Hematopoietic multipotent progenitor cell treated with erythropoietin and hydrocortisone succinate and interleukin-3 and kit ligand, for 15 days (in vitro differentiated cells): ENCODE data around the gene RBP2.
"Not testable (repeated sequence)": the region's sequence is repeated elsewhere in the genome, so short reads cannot be mapped to it uniquely, and the experiment has no call there.

ENCODE experiments used
- DNase-seq: peaks from one replicate; pipeline ENCODE4 v3.0.0-alpha.2; 2015; ENCODE audit warnings: low spot score

Gene RBP2

GRCh38 chr3:139443186-139443585 lies 33.1 kb downstream of the RBP2 start:
- no peak for DNase-seq

DNA sequence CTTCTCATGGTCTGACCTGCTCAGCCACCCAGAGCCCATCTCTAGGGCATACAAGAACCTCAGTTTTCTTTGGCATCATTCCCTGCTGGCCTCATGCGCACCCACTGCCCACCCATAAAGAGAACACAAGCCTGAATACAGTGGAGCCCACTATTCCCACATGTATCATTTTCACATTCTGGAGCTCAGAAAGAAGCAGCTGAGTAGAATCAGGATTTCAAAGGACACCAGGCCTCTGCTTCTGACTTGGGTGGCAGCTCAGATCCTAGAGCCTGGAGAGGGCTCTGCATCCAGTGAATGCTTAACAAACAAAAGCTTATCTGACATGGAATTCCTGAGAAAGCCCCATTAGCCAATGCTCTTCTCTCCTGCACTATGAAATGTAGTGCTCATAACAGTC lies 34.7 kb downstream of the RBP2 start:
- no peak for DNase-seq

GRCh38 chr3:139440639-139441556 lies 35.4 kb downstream of the RBP2 start:
- DNase-seq = no peak

GRCh38 chr3:139439278-139439677 lies 37.0 kb downstream of the RBP2 start:
- DNase-seq = no peak

DNA sequence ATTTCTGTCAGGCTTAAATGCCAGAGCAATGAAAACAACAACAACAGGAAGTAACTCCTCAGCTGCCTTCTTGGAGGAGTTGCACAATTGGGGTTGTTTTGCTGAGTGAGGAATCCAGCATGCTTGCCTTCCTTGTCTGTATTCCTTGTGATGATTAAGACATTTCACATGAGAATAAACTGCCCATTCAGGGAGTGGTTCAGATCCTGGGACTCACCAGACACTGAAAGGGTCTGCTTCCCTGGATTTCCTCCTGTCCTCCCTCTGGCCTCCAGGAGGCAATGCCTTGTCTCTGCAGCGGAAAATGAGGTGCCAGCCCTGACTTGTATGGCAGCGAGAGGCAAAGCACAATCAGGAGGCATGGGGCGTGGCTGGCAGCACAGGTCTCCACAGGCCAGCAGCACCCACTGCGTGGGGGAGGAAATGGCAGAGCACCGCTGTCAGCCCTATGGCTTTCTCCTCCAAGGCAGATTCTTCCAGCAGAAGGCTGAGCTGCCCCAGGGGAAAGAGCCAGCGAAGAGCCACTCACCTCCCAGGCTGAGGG lies 41.5 kb downstream of the RBP2 start:
- DNase-seq = no peak

- DNase-seq = no peak
These were observed 42.1 kb downstream of the RBP2 start for GRCh38 chr3:139434228-139434627.

- no peak for DNase-seq
These were observed 43.2 kb downstream of the RBP2 start for GRCh38 chr3:139433089-139433488.

GRCh38 chr3:139430493-139430892 lies 45.8 kb downstream of the RBP2 start:
- DNase-seq = no peak

DNA sequence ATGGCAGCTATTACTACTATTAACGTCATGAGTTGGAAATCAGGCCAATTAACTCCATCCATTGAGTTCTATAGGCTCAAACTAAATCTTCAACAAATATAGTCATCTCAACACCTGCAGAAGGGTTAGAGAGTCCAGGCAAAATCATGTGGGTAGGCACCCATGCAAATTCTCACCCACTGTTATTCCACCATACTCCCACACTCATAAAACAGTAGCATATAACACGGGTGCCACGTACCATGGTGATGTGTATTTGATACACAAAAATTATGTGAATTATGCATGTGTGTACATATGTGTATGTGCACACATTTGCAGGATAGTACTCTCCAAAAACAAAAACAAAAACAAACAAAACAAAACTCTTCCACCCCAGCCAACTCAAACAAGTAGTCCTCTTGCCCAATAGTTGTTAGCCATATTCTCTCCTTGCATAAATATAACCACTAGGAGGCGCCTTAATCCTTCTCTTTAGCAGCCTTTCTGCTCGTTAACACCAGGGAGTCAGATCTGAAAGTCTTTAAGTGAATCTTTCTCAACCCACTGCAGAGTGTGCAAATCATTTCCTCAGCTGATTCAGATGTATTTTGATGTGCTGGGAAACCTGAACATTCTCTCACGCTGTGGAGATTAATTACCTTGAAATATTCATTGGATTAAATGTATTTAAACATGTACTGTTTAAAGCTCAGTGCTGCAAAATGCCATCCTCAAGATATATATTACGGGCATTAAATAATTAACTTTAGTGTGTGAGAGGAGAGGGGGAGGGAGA lies 48.8 kb downstream of the RBP2 start:
- DNase-seq = peak; percentile 73

GRCh38 chr3:139425745-139426400 lies 50.4 kb downstream of the RBP2 start:
- DNase-seq = no peak

- no peak for DNase-seq
These were observed 53.1 kb downstream of the RBP2 start for GRCh38 chr3:139423232-139423631.

DNA sequence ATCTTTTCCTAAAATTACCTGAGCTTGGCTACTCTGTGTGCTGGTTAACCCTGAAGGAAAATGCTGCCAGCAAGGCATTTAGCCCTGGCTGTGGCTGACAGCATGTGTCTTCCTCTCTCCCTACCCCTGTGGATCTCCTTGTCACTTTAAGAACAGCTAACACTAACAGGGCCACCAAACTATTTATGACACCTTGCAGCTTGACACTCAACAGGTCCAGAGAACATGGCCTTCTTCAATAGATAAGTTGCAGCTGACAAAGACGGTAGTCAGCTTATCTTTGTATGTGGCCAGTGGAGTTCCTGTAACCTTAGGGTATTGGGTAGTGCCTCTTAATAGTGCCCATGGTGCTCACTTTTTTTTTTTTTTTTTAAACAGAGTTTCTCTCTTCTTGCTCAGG lies 54.9 kb downstream of the RBP2 start:
- DNase-seq = no peak

DNA sequence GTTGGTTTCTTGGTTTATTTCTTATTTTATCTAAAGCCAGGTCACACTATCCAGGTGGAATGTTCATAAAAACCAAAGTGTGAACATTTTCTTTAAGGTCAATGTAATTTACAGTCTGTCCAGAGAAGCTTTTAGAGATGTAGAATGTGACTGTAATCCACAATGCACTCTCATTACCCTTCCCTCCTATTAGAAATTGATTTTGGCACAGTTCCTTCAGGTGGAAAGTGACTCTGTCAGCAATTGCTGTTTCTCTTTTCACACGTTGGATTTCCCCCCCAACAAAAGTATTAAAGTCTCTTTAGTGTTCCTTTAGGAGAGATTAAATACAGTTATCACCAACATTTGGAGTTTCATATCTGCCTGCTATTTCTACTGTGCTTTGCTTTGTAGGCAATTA lies 55.3 kb downstream of the RBP2 start:
- DNase-seq = no peak

GRCh38 chr3:139418144-139418543 lies 58.2 kb downstream of the RBP2 start:
- no peak for DNase-seq

DNA sequence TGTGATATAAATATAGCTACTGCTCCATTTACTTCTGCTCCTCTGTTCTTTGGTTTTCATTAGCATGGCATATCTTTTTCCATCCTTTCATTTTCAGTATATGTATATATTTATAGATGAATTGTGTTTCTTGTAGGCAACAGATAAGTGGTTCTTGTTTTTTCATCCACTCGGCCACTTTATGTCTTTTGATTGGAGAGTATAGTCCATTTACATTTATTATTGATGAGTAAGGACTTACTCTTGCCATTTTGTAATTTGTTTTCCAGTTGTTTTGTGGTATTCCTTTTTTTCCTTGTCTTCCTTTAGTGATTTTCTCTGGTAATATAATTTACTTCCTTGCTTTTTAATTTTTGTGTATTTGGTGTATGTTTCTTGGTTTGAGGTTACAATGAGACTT lies 60.0 kb downstream of the RBP2 start:
- DNase-seq = no peak

GRCh38 chr3:139414608-139415224 lies 61.6 kb downstream of the RBP2 start:
- DNase-seq = no peak

DNA sequence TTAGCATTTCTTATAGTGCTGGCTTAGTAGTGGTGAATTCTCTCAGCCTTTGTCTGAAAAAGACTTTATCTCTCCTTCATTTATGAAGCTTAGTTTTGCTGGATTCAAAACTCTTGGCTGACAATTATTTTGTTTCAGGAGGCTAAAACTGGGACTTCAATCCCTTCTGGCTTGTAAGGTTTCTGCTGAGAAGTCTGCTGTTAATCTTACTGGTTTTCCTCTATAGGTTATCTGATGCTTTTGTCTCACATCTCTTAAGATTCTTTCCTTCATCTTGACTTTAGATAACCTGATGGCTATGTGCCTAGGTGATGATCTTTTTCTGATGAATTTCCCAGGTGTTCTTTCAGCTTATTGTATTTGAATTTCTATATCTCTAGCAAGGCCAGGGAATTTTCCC lies 63.4 kb downstream of the RBP2 start:
- DNase-seq = not testable (repeated sequence)
